Mesenteric fat pad (tissue), 1 donor: ENCODE data around the gene LRMDA. TPM values are rescaled to one million over a fixed set of nuclear protein-coding genes. Genes with fewer than 3 reads are reported as not detected.
"Not testable (repeated sequence)": the region's sequence is repeated elsewhere in the genome, so short reads cannot be mapped to it uniquely, and the experiment has no call there.

Experiments
- DNase-seq: peaks from one replicate; pipeline ENCODE4 v3.0.0-alpha.2; 2020; ENCODE audit warnings: low spot score
- total RNA-seq: library from RNA; stranded (reverse); fragmentation: NEBNext Ultra II Directional; extraction: Animal tissue kit (Norgen Biotek cat#: 25700); gene quantifications from one replicate; pipeline ENCODE4 v1.2.1, GENCODE V29; 2021
- donor health status: DM: yes; HTN: yes; CAD: no.

The LRMDA gene
- total RNA-seq, 1 donor from 2014 or later = 26.6 TPM

- no peak for DNase-seq
These were observed 1066.2 kb downstream of the LRMDA start for GRCh38 chr10:76497666-76498065.

DNA sequence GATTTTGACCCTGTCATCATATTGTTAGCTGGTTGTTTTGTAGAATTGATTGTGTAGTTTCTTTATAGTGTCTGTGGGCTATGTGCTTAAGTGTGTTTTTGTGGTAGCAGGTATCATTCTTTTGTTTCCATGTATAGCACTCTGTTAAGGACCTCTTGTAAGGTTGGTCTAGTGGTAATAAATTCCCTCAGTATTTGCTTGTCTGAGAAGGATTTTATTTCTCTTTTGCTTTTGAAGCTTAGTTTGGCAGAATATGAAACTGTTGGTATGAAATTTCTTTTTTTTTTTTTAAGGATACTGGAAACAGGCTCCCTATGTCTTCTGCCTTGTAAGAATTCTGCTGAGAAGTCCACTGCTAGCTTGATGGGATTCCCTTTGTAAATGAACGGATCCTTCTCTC, 1073.4 kb downstream of the LRMDA start:
- DNase-seq = no peak

- no peak for DNase-seq
These were observed 1078.0 kb downstream of the LRMDA start for GRCh38 chr10:76509446-76509845.

GRCh38 chr10:76514321-76514720, 1082.9 kb downstream of the LRMDA start:
- DNase-seq = no peak

DNA sequence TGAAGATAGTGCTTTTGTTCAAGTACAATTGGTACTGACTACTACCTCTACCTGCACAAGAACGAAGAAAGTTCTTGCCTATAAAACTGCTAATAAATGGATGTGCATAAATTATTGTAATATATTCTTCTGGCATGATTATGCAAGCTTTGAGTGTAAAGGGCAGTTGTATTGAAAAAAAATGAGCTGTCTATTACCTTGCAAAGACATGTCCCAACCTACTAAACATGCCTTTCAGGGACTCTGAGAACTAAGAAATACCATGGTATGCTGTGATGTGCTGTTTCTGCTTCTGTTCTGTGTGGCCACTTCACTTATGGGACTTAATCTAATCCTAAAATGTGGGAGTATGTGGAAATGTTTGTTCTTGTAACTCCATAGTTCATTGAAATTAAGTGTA, 1083.4 kb downstream of the LRMDA start:
- no peak for DNase-seq

DNA sequence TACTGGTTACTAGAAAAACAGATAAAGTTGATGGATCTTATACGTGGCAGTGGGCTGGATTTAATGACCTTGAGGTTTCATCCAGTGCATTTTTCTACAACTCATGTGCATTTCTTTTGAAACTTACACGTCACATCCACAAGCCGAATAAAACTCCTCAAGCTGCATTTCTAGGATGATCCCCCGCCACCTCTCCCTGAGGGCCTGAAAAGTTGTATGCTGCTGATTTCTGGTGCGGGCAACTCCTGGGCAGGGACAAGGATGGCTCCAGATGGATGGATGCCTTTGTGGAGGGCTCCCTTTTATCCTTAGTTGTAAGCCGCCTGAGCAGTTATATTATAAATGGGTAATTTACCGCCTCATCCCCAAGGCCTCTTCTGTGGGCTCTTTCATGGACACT, 1091.1 kb downstream of the LRMDA start:
- DNase-seq = no peak

DNA sequence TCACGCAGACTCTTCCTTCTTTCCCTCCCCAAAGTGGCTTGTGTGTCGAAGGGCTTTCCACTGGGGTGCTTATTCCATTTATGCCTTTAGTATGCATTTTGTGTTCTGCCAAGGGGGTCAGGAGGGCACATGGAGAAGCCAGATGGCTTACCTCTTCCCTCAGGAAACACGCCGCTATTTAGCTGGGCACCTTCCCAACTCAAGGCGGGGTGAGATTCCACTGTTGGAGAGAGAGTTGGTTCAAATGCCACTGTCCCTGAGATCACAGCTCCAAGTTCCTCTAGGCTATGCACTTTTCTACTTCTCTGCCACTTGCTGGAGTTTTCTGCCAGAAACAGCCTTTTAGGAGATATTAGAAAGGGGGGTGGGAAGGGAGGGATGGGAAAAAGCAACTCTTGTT, 1091.8 kb downstream of the LRMDA start:
- no peak for DNase-seq

- no peak for DNase-seq
These were observed 1092.4 kb downstream of the LRMDA start for GRCh38 chr10:76523791-76524351.

DNA sequence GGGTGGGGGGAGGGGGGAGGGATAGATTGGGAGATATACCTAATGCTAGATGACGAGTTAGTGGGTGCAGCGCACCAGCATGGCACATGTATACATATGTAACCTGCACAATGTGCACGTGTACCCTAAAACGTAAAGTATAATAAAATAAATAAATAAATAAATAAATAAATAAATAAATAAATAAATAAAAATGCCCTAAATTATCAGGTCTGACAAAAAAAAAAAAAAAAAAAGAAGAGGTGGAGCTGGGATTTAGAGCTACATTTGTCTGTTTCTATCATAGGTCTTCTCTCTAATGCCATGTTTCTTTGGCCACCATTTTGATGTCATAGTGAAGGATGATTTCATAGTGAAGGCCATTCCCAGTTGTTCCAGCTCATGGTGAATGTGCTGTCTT, 1095.4 kb downstream of the LRMDA start:
- DNase-seq = not testable (repeated sequence)

DNA sequence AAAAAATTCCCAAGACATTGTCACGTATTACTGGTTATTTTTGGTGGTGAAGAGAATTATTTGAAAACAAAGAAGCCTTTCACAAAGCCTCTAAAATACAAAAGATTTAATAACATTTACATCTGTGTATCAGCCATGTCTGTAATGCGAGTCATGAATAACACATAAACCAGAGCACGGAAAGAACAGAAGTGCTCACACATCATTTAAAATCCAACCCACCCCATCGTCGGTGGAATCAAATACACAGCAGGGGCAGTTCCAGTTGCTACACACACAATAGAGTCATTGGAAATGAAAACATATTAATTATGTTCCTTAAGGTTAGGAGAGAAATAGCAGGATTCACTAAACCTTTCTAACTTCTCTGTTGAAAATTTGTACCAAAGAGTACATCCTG, 1108.9 kb downstream of the LRMDA start:
- DNase-seq = no peak

DNA sequence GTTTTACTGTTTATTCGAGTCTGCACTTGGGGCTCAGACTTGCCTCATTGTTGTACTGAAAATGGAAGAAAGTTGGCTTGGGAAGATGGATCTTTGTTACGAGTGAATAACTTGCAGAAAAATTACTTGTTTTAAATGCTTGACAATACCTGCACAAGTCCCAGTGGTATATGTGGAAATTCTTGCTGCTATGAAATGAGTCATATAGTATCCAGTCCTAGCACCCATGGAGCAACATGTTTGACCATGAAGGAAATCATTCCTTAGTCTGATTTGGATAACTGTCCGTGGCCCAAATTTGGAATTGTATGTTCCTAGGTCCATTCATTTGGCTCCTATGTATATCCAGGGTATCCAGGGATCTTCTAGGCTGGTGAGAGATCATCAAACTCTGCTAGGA, 1109.4 kb downstream of the LRMDA start:
- DNase-seq = no peak

DNA sequence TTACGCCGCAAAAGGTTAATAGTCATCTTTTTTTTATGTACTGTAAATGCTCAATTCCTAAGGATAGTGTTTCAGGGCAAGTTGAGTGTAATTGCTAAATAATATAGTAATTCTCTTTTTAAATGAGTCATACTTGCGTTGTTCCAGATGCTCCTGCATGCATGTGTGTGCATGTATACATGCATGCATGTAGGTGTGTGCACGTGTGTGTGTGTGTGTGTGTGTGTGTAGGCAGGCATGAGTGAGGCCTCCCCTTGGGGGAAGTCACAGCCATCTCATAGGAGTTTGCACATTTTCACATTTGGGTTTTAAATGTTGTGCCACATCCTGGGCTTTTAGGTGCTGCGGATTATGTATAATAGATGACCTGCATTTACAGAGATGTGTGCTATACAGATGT, 1110.4 kb downstream of the LRMDA start:
- no peak for DNase-seq

- DNase-seq = no peak
These were observed 1111.0 kb downstream of the LRMDA start for GRCh38 chr10:76542307-76542930.

- DNase-seq = no peak
These were observed 1112.2 kb downstream of the LRMDA start for GRCh38 chr10:76543655-76544054.

- DNase-seq = no peak
These were observed 1113.4 kb downstream of the LRMDA start for GRCh38 chr10:76544789-76545188.

DNA sequence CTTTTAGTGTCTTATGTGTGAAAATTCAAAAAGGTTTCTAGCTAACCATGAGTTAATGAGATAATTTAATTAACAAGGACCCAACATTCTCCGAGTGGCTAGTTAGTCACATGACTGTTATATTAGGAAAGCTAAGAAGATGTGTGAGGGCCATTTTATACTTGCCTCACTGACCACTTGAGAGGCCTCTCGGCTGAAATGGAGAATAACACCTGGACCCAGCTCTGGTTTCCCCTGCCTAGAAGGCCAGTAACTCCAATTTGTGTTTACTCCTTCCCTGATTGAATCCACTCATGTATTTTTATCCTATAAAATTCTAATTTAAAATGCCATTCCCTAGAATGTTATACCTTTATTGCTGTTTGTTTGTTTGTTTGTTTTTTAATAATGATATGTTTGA, 1115.0 kb downstream of the LRMDA start:
- no peak for DNase-seq

DNA sequence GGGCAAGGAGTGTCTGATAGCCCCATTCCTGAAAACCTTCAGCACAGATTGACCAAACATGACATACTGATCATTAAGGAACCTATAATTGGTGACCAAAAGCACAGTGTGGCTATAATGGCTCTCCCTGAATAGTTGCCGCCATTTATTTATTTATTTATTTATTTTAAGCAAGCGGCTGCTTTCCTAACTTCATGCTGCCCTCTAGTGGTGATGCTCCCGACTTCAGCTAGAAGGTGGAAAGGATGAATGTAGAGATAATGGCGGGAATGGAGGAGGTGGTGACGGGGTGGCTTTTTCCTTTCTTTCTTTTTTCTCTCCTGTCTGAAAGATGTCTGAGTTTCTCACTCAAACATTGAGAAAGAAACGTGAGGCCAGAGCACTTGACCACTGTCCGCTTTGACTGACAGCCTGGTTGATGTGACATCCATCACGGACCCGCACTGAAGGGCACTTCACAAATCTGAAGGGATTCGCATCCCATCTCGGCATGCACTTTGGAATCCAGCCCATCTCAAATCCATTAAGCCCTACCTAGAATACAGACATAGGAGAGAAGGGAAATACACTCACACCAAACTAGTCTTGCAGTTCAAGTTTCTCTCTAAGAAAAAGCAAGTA, 1116.0 kb downstream of the LRMDA start:
- no peak for DNase-seq

DNA sequence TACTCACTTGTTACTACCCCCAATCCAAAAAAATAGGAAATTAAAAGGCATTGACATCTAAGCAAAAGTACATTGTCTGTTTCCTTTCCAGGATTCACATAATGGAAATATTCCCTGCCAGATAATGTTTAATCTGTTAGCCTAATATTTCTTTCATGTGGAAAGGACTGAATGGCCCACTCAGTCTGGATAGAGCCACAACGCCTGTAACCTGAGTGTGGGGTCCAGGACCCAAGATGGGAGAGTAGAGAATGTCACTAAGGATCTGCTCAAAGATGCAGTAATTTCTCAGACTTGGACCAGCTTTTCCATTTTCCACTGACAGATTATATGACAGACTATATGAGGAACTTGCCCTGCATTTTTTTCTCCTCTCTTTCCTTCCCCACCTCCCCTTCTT, 1117.3 kb downstream of the LRMDA start:
- no peak for DNase-seq

DNA sequence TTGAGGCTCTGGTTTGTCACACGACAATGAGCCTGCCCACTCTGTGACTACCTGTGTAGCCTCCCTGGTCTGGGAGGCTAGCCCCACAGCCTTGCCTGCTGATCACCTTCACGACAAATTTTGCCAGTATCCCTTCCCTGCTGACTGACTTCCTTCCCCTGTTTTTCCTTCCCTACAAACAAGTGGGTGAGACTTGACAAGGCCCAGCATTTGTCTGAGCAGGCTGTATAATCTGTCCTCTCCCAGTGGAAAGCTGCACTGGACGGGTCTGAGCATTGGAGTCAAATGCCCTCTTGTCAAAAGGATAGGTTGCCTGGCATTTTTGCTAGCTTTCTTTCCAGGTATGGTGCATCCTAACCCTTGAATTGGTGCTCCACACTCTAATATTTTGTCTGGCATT, 1117.7 kb downstream of the LRMDA start:
- DNase-seq = no peak

GRCh38 chr10:76550806-76551205, 1119.4 kb downstream of the LRMDA start:
- no peak for DNase-seq

DNA sequence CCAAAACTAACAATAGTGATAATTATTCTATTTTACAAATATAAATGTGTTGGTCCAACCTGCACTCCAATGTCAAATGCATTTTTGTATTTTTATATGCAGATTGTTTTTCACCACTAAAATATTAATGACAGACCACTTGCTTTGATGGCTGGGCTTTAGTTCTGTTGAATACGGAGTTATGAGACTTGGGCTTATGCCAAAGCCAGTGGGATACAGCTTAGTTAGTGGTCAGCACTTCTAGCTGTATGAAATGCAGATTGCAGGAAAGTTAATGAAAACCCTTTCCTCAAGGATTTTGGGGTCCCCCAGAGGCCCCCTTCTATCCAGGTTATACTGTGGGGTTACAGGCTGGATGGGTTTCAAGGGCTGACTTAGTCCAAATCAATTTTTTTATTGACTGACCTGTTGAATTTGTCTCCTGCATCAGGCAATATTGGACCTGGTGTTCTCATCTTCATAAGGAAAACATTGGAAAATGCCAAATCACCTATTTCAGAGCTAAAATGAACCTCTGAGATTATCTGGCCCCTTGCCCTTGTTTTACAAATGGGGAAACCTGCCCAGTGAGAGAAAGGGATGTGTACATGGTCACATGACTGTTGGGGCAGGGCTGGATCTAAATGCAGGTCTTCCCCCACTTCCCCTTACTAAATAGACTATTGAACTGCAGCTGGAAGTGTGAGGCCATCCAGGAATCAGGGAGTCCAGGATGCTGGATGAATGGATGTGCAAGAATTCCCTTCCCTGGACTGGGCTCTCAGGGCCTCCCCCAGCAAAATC, 1120.9 kb downstream of the LRMDA start:
- no peak for DNase-seq
